ENCODE measurements around the gene TNFRSF25.
"Not testable (repeated sequence)": the region's sequence is repeated elsewhere in the genome, so short reads cannot be mapped to it uniquely, and the experiment has no call there.

TNFRSF25 gene

GRCh38 chr1:6450943-6451373 is 15.0 kb downstream of the TNFRSF25 start:
- no peak for DNase-seq (ENCODE audit: extremely low read depth, insufficient read length)
- Histone ChIP-seq H3K36me3 (ENCODE audit: control insufficient read depth, insufficient read depth, low read length) (no peaks in the 10 kb centered on the region), H3K4me3 (replicated peaks; ENCODE audit: low read depth, low read length) (no peak overlapping the region), H3K27me3 (replicated peaks; ENCODE audit: control insufficient read depth, insufficient read depth, low read length) (peaks cover 3% of the 10 kb centered on the region; the same call in 1 of the 2 replicates)
- no peak for TF ChIP-seq CTCF (IDR thresholded peaks at IDR 0.05; ENCODE audit: insufficient read depth, low read length, poor library complexity, severe bottlenecking)

- not testable (repeated sequence) for H3K4me3 ChIP-seq (replicated peaks; ENCODE audit: low read depth, low read length); H3K36me3 ChIP-seq (ENCODE audit: control insufficient read depth, insufficient read depth, low read length); H3K27me3 ChIP-seq (replicated peaks; ENCODE audit: control insufficient read depth, insufficient read depth, low read length); DNase-seq (ENCODE audit: extremely low read depth, insufficient read length)
These were observed 15.5 kb downstream of the TNFRSF25 start for GRCh38 chr1:6450486-6450885.

GRCh38 chr1:6450005-6450450 is 15.9 kb downstream of the TNFRSF25 start:
- no peak for TF ChIP-seq CTCF (IDR thresholded peaks at IDR 0.05; ENCODE audit: insufficient read depth, low read length, poor library complexity, severe bottlenecking)
- DNase-seq (ENCODE audit: extremely low read depth, insufficient read length): no peak
- Histone ChIP-seq H3K27me3 (replicated peaks; ENCODE audit: control insufficient read depth, insufficient read depth, low read length) (peaks cover 3% of the 10 kb centered on the region; the same call in 1 of the 2 replicates), H3K36me3 (ENCODE audit: control insufficient read depth, insufficient read depth, low read length) (no peaks in the 10 kb centered on the region), H3K4me3 (replicated peaks; ENCODE audit: low read depth, low read length) (no peak overlapping the region)

GRCh38 chr1:6448749-6449631 is 17.0 kb downstream of the TNFRSF25 start:
- no peak for TF ChIP-seq CTCF (IDR thresholded peaks at IDR 0.05; ENCODE audit: insufficient read depth, low read length, poor library complexity, severe bottlenecking)
- DNase-seq (ENCODE audit: extremely low read depth, insufficient read length): no peak
- Histone ChIP-seq H3K27me3 (replicated peaks; ENCODE audit: control insufficient read depth, insufficient read depth, low read length) (peaks cover 4% of the 10 kb centered on the region; the same call in 1 of the 2 replicates), H3K4me3 (replicated peaks; ENCODE audit: low read depth, low read length) (no peak overlapping the region), H3K36me3 (ENCODE audit: control insufficient read depth, insufficient read depth, low read length) (no peaks in the 10 kb centered on the region)

GRCh38 chr1:6447818-6448748 is 17.9 kb downstream of the TNFRSF25 start:
- peak; percentile 36 for TF ChIP-seq CTCF (IDR thresholded peaks at IDR 0.05; ENCODE audit: insufficient read depth, low read length, poor library complexity, severe bottlenecking)

More at GRCh38 chr1:6447818-6448748, 17.9 kb downstream of the TNFRSF25 start:
- peaks cover 4% of the 10 kb centered on the region; the same call in 1 of the 2 replicates for H3K27me3 ChIP-seq (replicated peaks; ENCODE audit: control insufficient read depth, insufficient read depth, low read length)
- H3K4me3 ChIP-seq (replicated peaks; ENCODE audit: low read depth, low read length): peak overlapping the region; percentile 22
- no peaks in the 10 kb centered on the region for H3K36me3 ChIP-seq (ENCODE audit: control insufficient read depth, insufficient read depth, low read length)
- no peak for DNase-seq (ENCODE audit: extremely low read depth, insufficient read length)

All from GM06990 (cell line).